ENCODE data around the gene TMPRSS4.

TMPRSS4 gene

DNA sequence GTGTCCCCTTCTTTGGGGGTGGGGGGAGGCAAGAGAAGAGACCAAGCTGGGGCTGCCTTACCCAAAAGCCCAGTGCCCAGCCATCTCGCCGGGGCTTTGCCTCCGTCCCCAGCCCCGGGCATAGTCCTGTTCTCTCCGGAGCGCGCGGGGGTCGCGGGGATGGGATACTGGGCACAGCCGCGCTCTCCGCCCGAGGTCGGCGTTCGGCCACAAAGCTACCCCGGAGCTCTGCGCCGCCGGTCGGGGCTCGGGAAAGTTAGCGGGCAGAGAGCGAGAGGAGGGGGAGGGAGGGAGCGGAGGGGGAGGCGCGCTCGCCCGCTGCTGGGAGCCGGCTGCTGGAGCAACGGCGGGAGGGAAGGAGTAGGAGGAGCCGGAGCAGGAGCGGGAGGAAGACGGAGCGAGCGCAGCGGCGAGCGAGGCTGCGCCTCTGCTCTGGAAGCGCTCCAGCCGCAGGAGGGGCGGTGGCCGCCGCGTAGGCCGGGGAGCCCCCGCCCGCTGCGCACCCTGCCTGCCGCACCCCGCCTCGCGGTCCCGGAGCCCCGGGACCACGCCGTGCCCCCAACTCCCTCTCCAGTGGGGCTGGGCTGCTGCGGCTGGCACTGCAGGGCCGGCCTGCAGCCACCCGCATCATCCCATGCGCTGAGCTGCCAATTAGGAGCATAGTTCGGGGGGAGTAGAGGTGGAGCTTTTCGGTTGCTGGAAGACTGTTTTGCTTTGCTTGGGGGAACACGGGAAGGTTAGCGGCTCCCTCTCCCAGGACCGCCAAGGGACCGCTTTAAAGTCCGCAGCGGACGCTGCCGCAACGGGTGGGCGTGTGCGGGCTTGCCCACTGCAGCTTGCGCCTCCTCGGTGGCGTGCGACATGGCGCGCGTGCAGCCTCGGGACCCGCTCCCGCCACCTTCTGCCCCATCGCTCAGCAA is 75.9 kb downstream of the TMPRSS4 start, which contains the start of gene SCN4B:
TSS of gene SCN4B (minus strand) at position 272 of the 920 bp plus-strand sequence. CDS start at position 122, 150 bp downstream.
- DNase-seq (ENCODE audit: low read depth in 1 of 2, low spot score in 1 of 2): no peak

DNA sequence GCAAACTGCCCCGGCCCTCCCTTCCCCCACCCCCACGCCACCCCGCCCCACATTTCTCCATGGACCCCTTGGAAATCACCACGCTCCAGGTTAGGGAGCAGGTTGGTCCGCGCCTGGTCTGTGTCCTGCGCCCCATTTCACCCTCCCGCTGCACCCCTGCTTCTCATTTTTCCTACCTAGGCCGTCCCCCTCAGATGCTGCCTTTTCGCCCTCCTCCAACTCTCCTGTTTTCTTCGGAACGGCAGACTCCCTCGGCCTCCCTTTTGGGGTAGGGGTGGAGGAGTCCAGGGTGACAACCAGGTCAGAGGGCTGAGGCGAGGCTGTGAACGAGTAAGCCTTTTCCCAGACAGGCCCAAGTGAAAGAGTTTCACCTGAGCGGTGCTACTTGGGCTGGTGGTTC is 76.6 kb downstream of the TMPRSS4 start:
- no peak for DNase-seq (ENCODE audit: low read depth in 1 of 2, low spot score in 1 of 2)

DNA sequence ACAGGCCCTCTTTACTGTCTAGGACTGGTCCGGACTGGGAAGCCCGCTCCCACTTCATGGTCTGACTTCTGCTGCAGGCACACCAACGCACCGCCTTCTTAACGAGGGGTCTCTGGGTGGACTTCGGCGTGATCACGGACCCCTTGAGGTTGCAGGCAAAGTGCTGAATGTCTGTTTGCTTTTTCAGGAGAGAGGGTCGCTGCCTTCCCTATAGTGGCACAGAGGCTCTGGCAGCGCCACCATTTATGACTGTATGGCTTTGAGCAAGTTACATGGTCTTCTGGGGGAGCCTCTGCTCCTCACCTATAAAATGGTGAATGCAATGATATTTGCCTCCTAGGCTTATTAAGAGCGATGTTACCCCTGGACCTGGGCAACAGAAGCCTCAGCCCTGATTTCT is 77.1 kb downstream of the TMPRSS4 start:
- no peak for DNase-seq (ENCODE audit: low read depth in 1 of 2, low spot score in 1 of 2)

DNA sequence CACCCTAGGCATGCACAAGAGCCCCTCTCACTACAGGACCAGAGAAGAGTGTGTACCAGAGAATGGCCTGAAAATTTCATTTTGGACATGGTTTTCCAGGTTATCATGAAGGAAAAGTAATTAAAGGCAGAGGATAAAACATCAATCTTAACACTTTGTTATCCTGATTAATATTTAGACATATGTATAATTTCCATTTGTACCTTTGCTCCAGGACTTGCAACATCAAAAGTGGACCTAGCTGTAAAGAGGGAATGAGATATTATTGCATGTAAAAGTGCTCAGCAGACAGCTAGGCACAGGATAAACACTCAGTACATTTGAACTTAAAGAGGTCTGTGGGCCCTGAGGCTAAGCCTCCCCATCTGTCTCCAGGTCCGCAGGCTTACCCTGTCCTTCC is 77.8 kb downstream of the TMPRSS4 start:
- no peak for DNase-seq (ENCODE audit: low read depth in 1 of 2, low spot score in 1 of 2)

DNA sequence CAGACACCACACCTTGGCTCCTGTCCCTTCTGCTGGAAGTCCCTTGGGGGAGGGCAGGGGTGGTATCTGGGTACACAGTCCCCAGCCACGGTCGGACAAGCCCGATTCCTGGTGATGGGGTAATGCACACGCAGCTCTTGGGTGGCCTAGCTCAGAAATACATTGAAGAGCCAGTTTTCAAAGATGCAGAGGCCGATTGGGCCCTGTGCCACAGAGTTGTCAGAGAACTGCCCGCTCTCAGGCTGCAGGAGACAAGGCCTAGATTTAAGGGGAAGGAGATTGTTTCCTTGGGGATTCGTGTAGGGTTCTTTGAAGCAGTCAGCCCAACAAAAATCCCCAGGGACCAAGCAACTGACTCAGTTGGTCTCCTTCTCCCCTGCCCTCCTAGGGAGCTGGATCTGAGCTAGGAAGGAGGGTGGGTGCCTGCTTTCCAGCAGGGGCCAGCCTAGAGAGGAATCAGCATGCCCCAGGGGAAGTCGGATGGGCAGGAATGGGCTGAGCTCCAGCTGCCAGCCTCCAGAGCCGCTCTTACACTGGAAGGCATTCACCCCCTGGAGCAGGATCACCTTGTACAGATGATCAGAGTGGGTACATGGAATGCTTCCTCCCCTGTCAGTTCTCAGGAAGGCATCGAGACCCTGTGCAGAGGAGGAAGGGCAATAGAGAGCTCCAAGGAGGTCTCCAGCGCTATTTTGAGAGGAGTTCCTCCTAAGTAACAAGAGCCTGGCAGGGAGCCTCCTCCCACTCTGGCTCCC is 79.1 kb downstream of the TMPRSS4 start:
- DNase-seq (ENCODE audit: low read depth in 1 of 2, low spot score in 1 of 2): no peak

DNA sequence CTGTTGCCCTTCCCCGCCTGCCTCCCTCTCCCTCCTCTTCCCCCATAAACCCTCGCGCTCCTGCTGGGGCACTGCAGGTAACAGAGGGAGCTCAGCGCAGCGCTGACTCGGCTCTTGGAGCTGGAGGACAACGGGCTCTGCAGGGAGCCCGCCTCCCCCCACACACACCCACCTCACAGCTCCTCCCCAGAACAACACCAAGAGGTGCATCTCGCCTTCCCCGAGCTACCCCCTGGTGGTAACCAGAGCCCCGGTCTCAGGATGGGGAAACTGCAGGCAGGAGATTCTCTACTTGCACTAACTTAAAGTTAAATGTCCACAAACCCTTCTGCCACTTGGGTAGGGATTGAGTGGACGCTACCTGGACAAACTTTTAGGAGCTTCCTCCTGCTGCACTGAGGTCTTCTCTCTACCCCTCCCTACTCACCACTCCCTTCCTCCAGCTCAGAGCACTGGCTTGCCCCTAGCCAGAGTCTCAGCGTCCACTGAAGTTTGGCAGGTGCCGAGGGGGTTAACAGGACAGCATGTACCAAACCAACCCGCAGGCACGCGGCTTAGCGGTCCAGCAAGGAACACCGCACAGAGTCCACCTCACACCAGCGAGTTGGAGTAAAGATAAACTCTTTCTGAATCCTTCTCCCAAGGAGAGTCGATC is 79.8 kb downstream of the TMPRSS4 start:
- DNase-seq (ENCODE audit: low read depth in 1 of 2, low spot score in 1 of 2): no peak

DNA sequence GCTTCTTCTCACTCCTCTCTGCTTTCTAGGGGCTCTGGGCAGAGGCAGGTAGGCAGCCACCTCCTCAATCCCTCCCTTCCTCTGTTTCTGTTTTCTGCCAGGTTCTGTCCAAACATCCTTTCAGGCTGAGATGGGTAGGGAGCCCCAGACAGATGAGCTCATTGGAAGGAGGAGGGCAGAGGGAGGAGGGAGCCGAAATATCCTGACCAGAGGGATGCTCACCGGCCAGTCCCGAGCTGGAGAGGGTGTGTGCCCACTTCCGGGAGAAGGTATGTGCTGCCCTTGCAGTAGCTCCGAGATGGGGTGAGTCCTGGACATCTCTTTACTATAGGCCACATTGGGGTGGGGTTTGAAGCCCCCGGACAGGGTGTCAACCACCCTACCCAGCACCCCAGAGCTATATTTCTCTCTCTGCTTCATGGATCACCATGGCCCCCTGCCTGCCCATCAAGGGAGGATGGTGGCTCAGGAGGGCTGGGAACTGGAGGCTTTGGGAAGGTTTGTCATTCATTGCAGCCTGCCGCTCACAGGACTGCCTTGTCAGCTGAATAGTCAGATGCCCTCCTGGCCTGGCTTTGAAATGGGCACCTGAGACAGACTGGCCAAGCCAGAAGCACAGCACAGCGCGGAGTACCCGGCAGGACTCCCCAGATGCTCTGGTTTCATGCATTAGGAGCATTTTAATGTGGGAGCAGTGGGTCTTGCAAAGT is 80.5 kb downstream of the TMPRSS4 start:
- no peak for DNase-seq (ENCODE audit: low read depth in 1 of 2, low spot score in 1 of 2)

DNA sequence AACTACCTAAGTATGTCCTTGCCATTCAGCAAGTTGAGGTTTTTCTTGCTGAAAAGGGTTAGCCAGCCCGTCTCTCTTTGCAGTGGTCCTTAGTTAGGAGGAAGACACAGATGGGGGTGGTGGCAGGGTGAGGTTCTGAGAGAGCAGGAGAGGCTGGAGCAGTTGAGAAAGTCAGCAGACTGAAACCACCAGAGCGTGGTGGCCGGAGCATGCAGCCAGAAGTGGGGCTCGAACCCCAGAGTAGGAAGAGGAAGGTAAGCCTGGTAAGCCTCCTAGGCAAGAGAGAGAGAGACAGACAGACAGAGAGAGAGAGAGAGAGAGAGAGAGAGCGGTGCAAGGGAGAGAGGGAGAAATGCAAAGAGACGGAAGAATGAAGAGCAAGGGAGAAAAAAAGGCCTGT is 84.9 kb downstream of the TMPRSS4 start:
- DNase-seq (ENCODE audit: low read depth in 1 of 2, low spot score in 1 of 2): no peak

DNA sequence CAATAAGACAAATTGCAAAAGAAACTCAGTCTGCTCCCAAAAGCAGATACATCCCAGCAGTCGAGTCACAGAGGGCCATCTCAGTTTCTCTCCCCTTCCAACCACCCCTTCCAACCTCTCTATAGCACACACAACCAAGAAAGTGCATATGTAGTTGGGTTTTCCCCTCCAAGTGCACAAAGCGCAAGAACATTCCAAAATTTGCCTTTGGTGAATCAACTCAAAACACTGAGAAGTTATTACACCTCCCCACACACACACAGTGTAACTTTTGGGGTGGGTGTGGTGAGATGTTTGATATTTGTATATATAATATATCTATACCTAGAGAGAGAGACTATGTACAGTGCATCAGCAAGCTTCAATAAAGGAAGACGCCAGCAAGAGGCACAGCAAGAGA is 86.0 kb downstream of the TMPRSS4 start:
- no peak for DNase-seq (ENCODE audit: low read depth in 1 of 2, low spot score in 1 of 2)

DNA sequence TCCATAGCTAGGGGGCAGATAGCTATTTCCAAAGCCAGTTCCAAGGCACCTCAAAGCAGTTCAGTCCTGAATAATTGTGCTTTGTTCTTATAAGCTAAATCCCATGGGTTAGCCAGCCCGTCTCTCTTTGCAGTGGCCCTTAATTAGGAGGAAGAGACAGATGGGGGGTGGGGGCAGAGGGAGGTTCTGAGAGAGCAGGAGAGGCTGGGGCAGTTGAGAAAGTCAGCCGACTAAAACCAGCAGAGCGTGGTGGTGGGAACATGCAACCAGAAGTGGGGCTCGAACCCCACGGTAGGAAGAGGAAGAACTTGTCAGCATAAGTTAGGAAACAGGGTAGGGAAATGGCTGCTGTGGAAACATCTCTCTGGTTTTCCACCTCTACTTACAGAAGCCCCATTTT is 86.6 kb downstream of the TMPRSS4 start:
- DNase-seq (ENCODE audit: low read depth in 1 of 2, low spot score in 1 of 2): no peak

DNA sequence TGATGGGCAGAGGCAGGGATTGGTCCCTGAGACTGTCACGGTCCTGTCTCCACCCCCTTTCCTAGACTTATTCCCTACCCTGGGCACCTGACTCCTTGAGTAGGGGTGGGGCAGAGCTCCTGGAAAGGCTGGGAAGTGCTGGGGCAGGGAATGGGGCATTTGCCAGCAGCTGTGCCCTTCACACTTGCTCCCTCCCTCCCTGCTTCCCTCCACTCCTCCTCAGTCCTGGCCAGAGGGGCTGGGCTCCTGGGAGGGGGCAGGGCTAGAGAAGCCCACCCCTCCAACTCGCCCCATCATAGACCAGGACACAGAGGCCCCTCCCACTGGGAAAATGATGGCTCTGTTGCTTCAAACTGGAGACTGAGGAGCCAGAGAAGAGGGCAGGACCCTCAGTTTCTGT is 88.0 kb downstream of the TMPRSS4 start:
- DNase-seq (ENCODE audit: low read depth in 1 of 2, low spot score in 1 of 2): no peak

DNA sequence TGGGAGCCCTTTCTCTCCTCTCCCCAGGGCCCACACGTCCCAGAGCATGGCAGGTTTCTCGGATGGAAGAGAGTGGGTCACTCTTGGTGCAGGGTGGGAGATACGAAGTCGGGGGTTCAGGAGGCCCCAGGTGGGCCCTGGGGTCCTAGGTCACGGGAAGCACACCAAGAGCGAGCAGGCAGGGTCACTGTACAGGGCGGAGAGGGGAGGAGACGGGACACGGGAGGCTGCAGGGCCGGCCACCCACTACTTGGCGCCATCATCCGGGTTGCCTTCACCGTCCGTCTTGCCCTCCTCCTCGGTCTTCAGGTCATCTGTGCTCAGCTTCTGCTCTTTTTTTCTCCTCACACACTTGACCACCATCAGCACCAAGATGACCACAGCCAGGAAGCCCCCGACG is 89.8 kb downstream of the TMPRSS4 start:
- DNase-seq (ENCODE audit: low read depth in 1 of 2, low spot score in 1 of 2): no peak

DNA sequence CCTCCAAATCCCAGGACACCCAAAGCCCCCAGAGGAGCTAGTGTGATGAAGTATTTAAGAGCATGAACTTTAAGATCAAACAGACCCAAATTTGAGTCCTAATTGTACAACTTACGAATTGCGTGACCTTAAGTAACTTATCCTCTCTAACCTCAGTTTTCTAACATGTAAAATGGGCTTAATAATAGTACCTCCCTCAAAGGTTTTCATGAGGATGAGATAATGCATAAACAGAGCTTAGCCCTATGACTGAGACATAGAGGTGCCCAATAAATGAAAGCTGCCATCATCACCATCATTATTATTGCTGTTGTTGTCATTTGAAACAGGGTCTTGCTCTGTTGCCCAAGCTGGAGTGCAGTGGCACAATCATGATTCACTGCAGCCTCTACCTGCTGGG is 90.4 kb downstream of the TMPRSS4 start:
- no peak for DNase-seq (ENCODE audit: low read depth in 1 of 2, low spot score in 1 of 2)

DNA sequence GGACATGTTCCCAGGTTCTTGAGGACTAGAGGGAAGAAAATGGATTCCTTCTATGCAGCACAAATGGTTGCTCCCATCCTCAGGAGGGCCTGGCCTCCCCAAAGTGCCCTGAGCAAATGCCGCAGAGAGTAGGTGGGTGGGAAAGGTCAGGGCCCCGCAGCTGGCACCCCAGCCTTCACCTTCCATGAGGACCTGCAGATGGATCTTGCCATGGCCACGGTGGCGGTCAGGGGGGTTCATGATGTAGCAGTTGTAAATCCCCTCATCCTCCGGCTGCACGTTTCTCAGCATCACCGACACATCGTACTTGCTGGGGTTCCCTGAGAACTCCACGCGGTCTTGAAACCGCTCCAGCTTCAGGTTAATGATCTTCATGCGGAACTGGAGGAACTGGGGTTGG is 91.0 kb downstream of the TMPRSS4 start:
- DNase-seq (ENCODE audit: low read depth in 1 of 2, low spot score in 1 of 2): no peak

DNA sequence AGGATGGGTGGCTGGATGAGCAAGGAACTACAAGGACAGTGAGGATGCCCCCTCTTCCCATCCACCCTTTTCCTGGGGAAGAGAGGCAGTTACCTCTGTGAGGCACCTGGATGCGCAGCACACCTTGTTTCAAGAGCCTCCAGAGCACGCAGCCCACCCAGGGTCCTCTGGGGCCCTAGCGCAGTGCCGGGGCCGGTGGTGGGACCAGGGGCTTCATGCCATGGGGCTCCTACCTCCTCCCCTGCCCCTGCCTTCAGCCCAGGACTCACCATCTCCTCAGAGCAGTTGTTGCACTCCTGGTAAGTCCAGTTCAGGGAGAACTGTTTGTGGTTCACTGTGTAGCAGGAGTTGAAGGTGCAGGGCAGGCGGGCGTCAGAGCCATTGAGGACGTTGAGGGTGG is 91.4 kb downstream of the TMPRSS4 start:
- no peak for DNase-seq (ENCODE audit: low read depth in 1 of 2, low spot score in 1 of 2)

DNA sequence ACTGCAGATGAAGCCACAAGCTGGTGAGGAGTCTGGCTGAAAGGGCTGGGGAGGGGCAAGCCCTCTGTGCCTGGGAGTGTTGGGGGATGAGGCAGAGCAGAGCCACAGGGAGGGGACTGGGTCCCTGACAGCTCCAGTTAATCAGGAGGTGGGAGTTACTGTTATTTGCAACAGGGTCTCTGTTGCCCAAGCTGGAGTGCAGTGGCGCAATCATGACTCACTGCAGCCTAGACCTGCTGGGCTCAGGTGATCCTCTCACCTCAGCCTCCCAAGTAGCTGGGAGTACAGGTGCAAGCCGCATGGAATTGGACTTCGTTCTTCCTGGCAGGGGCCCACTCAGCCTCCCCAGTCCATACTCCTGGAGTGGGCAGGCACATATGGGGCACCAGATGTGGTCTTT is 91.9 kb downstream of the TMPRSS4 start:
- no peak for DNase-seq (ENCODE audit: low read depth in 1 of 2, low spot score in 1 of 2)

DNA sequence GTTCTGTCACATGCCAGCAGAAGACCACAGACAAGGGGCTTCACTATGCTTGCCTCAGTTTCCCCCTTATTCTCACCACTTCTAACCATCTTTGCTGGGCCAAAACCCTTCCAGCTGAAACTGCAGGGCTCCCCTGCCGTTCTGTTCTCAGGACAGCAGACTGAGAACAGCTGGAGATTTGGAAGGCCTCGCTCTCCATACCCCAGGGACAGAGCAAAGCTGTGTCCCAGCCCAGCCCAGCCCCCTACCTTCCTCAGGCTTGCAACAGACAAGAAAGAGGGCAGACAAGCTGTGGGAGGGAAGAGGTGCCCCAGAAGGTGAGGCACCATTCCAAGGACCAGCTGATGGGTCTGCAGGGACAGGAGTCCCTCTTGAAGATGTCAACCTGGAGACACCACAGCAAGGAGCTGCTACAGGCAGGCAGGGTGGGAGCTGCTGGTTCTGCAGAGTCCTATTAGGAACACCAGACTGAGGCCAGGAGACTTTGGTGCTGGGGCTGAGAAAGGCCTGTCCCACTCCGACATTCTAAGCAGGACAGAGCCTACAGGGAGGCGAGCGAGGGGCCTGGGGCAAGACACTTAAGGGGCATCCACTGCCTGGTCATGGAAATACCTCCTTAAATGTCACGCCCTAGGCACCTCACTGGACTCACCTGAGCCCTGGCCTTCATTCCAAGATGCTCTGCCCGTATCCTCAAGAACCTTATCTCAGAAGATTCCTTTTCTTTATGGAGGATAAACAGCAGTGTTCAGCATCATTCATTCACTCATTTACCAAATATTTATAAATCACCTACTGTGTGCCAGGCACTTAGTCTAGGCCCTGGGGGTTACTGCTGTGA is 92.6 kb downstream of the TMPRSS4 start:
- DNase-seq (ENCODE audit: low read depth in 1 of 2, low spot score in 1 of 2): no peak

DNA sequence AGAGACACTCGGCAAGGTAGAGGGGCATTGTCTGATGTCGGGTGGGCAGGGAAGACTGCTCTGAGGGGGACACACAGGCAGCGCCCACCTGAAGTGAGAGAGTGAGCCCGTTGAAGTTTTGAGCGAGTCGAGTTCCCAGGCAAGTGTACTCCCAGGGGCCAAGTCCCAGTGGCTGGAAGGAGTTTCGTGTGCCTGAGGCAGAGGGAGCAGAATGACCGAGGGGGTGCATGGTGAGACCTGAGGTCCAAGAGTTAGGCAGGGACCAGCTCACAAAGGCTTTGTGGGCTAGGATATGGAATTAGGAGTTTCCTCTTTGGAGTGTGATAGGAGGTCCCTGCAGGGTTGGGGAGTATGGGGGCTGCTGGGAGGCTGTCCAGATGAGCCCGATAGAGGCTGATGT is 93.4 kb downstream of the TMPRSS4 start:
- DNase-seq (ENCODE audit: low read depth in 1 of 2, low spot score in 1 of 2): no peak

DNA sequence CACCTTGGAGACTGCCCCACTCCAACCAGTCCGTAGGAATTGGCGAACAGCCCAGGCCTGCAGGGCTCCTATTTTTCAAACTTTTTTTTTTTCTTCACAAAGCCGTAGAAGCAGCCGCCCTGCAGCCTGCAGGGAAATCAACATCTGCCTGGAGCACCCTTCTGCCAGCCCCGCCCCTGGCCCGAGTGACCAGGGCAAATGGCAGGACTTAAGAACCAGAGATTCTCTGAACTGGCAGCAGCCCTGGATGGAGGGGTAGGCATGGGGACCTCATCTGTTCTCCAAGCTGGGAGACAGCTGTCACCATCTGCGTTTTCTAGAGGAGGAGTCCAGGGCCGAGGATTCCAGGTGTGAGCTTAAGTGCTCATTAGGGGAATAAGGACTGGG is 94.0 kb downstream of the TMPRSS4 start:
- no peak for DNase-seq (ENCODE audit: low read depth in 1 of 2, low spot score in 1 of 2)

All from stimulated activated CD4-positive, alpha-beta T cell treated with anti-CD3 and anti-CD28 coated beads, Interleukin-15, amount 100 ng/mL, for 1 hour (primary cell).